Loucy (cell line): ENCODE data around the gene RCOR2.

Source experiments
- EZH2phosphoT487 ChIP-seq: fragments of 200-600 bp; IDR thresholded peaks from 2 replicates; pipeline ENCODE4 v1.6.1; 2018; ENCODE audit warnings: antibody characterized with exemption, mild to moderate bottlenecking, moderate library complexity, borderline replicate concordance
- TF ChIP-seq, protein P1 (sequence below): fragments of 200-600 bp; sonication (generic); conservative IDR thresholded peaks from 2 replicates; pipeline ENCODE4 v1.5.1; 2014; ENCODE audit warnings: mild to moderate bottlenecking, antibody characterized with exemption, low read length

DNA sequence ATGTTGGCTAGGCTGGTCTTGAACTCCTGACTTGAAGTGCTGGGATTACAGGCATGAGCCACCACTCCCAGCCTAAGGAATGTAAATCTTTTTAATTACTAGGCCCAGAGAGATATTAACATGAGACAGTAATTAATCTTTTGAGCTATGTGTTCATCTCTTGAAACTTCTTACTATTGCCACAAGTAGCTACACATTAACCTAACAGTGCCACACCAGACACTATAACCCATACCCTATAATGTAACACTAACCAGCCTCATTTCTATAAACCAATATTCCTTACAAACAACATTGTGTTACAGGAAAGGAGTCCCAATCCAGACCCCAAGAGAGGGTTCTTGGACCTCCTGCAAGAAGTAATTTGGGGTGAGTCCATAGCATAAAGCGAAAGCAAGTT is 49.5 kb upstream of the RCOR2 start:
- TF ChIP-seq, protein P1, sequence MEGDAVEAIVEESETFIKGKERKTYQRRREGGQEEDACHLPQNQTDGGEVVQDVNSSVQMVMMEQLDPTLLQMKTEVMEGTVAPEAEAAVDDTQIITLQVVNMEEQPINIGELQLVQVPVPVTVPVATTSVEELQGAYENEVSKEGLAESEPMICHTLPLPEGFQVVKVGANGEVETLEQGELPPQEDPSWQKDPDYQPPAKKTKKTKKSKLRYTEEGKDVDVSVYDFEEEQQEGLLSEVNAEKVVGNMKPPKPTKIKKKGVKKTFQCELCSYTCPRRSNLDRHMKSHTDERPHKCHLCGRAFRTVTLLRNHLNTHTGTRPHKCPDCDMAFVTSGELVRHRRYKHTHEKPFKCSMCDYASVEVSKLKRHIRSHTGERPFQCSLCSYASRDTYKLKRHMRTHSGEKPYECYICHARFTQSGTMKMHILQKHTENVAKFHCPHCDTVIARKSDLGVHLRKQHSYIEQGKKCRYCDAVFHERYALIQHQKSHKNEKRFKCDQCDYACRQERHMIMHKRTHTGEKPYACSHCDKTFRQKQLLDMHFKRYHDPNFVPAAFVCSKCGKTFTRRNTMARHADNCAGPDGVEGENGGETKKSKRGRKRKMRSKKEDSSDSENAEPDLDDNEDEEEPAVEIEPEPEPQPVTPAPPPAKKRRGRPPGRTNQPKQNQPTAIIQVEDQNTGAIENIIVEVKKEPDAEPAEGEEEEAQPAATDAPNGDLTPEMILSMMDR = no peak
- no peak for TF ChIP-seq EZH2phosphoT487
